Endothelial cell of umbilical vein (primary cell): ENCODE results near the gene GCDH. TPM values are rescaled to one million over a fixed set of nuclear protein-coding genes. Genes with fewer than 3 reads are reported as not detected.

Source experiments
- BruUV-seq: library from RNA; stranded (reverse); fragments of 400-500 nt; replicated peaks from 2 replicates; lab custom pipeline; 2021; lab: Mats Ljungman, UMichigan
- CTCF ChIA-PET: fragments of 300-600, 350-600 bp; sonication (Branson Sonifier 250); formaldehyde crosslinking; loops from one replicate; lab custom pipeline; 2021; ENCODE audit warnings: antibody characterized with exemption, inconsistent platforms; lab: Charles Lee
- POLR2A ChIA-PET: fragments of 300-600, 350-600 bp; sonication (Branson Sonifier 250); formaldehyde crosslinking; loops from one replicate; lab custom pipeline; 2021; ENCODE audit warnings: antibody characterized with exemption, inconsistent platforms; lab: Charles Lee
- DNase-seq: peaks from one replicate; pipeline ENCODE4 v3.0.0-alpha.2; 2011; ENCODE audit warnings: low read depth, low spot score
- FAIRE-seq: peaks from 2 replicates; lab custom pipeline; 2011; peaks lifted over from hg19 to GRCh38; lab: Jason Lieb, UNC
- H2AFZ ChIP-seq: 2 replicates; pipeline ENCODE4 v1.6.0; 2012; ENCODE audit warnings: low read depth, low read length, control low read depth, inconsistent platforms
- H3K27ac ChIP-seq: 2 replicates; pipeline ENCODE4 v1.5.1; 2011; ENCODE audit warnings: low read depth, mild to moderate bottlenecking, control low read depth, low read length, moderate library complexity; ENCODE audit not compliant: insufficient read depth
- H3K27me3 ChIP-seq, 2 experiments: 2 replicates each; pipeline versions ENCODE4 v1.6.0 to v1.6.1; 2011; ENCODE audit warnings: low read length in 2 of 2, mixed read lengths in 1 of 2; ENCODE audit not compliant: control insufficient read depth in 2 of 2, insufficient read depth in 2 of 2
- H3K36me3 ChIP-seq, 2 experiments: 2 replicates in 1 of 2; 3 replicates in 1 of 2; pipeline ENCODE4 v1.5.1; 2011; ENCODE audit warnings: low read length in 2 of 2, mild to moderate bottlenecking in 1 of 2, moderate library complexity in 1 of 2; ENCODE audit not compliant: control insufficient read depth in 2 of 2, insufficient read depth in 2 of 2; ENCODE audit errors: extremely low read depth in 1 of 2
- H3K4me1 ChIP-seq: 3 replicates; pipeline ENCODE4 v1.5.1; 2011; ENCODE audit warnings: mild to moderate bottlenecking, low read length; ENCODE audit not compliant: control insufficient read depth, insufficient read depth; ENCODE audit errors: extremely low read depth
- H3K4me2 ChIP-seq: 2 replicates; pipeline ENCODE4 v1.6.1; 2011; ENCODE audit warnings: low read length, control low read depth, mixed read lengths; ENCODE audit not compliant: insufficient read depth
- H3K4me3 ChIP-seq, 3 experiments: fragments of 200-600 bp in 1 of 3; sonication (generic), shearing (Covaris generic) in 1 of 3; replicated peaks in 1 of 3; 2 replicates each; pipeline ENCODE4 v1.5.1; 2011 to 2016; ENCODE audit warnings: control low read depth in 3 of 3, low read length in 3 of 3, mild to moderate bottlenecking in 2 of 3, inconsistent platforms in 1 of 3, low read depth in 1 of 3, moderate library complexity in 1 of 3; ENCODE audit not compliant: insufficient read depth in 1 of 3
- H3K79me2 ChIP-seq: 2 replicates; pipeline ENCODE4 v1.6.0; 2012; ENCODE audit warnings: low read length, inconsistent platforms; ENCODE audit not compliant: control insufficient read depth, insufficient read depth
- H3K9ac ChIP-seq: replicated peaks from 2 replicates; pipeline ENCODE3; 2011; ENCODE audit warnings: low read length, control low read depth; ENCODE audit not compliant: insufficient read depth; ENCODE audit errors: extremely low read depth
- H3K9me1 ChIP-seq: replicated peaks from 3 replicates; pipeline ENCODE4 v1.6.0; 2011; ENCODE audit warnings: mild to moderate bottlenecking, low read length; ENCODE audit not compliant: control insufficient read depth, insufficient read depth; ENCODE audit errors: extremely low read depth
- H3K9me3 ChIP-seq: replicated peaks from 2 replicates; pipeline ENCODE4 v1.5.1; 2012; ENCODE audit warnings: low read length, inconsistent platforms; ENCODE audit not compliant: control insufficient read depth, insufficient read depth
- H4K20me1 ChIP-seq: replicated peaks from 2 replicates; pipeline ENCODE3; 2011; ENCODE audit warnings: mild to moderate bottlenecking, low read length; ENCODE audit not compliant: control insufficient read depth, insufficient read depth; ENCODE audit errors: extremely low read depth
- EZH2 ChIP-seq: IDR thresholded peaks from 2 replicates; pipeline ENCODE4 v1.6.1; 2012; ENCODE audit warnings: borderline replicate concordance, low read depth, mild to moderate bottlenecking, moderate library complexity, low read length, inconsistent platforms; ENCODE audit not compliant: severe bottlenecking
- FOS ChIP-seq: IDR thresholded peaks from 2 replicates; pipeline ENCODE4 v1.6.1; 2011; ENCODE audit warnings: mild to moderate bottlenecking, low read length, moderate library complexity, borderline replicate concordance; ENCODE audit not compliant: insufficient read depth
- GATA2 ChIP-seq: IDR thresholded peaks from 2 replicates; pipeline ENCODE4 v1.7.0; 2011; ENCODE audit warnings: low read depth, mild to moderate bottlenecking, moderate library complexity, mixed read lengths, low read length; ENCODE audit not compliant: insufficient read length, insufficient read depth
- JUN ChIP-seq: IDR thresholded peaks from 2 replicates; pipeline ENCODE4 v1.6.1; 2011; ENCODE audit warnings: borderline replicate concordance, low read depth; ENCODE audit not compliant: insufficient read length, insufficient read depth
- MYC ChIP-seq: IDR thresholded peaks from one replicate; pipeline ENCODE4 v1.6.1; 2011; ENCODE audit warnings: mild to moderate bottlenecking, low read depth, low read length
- POLR2A ChIP-seq: IDR thresholded peaks from 2 replicates; pipeline ENCODE4 v1.6.1; 2012; ENCODE audit warnings: low read depth, mild to moderate bottlenecking, control low read depth, low read length
- POLR2AphosphoS5 ChIP-seq: IDR thresholded peaks from 2 replicates; pipeline ENCODE4 v1.6.1; 2012; ENCODE audit warnings: low read depth, mild to moderate bottlenecking, control low read depth, low read length, moderate library complexity; ENCODE audit not compliant: insufficient read depth
- dilution Hi-C: fragments of 300-500 bp; cut with MboI; formaldehyde crosslinking; loops from one replicate; pipeline ENCODE4 v1.15.0; 2019; ENCODE audit warnings: low sequenced_read_pairs; ENCODE audit not compliant: extremely low pct_ligation_motif_present
- intact Hi-C: fragments of 100-400 bp; cut with micrococcal nuclease; formaldehyde crosslinking; loops from one replicate; pipeline ENCODE4 v1.10.0; 2022
- polyA plus RNA-seq, 4 experiments: library from polyadenylated mRNA; depleted of rRNA in 3 of 4; stranded (reverse) in 3 of 4; unstranded in 1 of 4; fragments of >200 nt; gene quantifications; 2 replicates each; pipeline versions ENCODE4 v1.2.1 to v1.2.3, GENCODE V29; 2011 to 2012; ENCODE audit warnings: missing spikeins in 1 of 4
- total RNA-seq: library from RNA; stranded (reverse); gene quantifications from 2 replicates; pipeline ENCODE4 v1.2.3, GENCODE V29; 2021
- TF ChIP-seq, protein P1 (sequence below), 2 donors: IDR thresholded peaks; 1 replicate in 1 of 2; 2 replicates in 1 of 2; pipeline ENCODE4 v1.5.1; 2011; ENCODE audit warnings: low read length in 2 of 2, mild to moderate bottlenecking in 2 of 2, moderate library complexity in 2 of 2, control low read depth in 1 of 2, inconsistent platforms in 1 of 2, low read depth in 1 of 2; ENCODE audit not compliant: insufficient read depth in 1 of 2; ENCODE audit errors: extremely low read depth in 1 of 2
- TF ChIP-seq, protein P2 (sequence below): IDR thresholded peaks from 2 replicates; pipeline ENCODE4 v1.6.1; 2011; ENCODE audit not compliant: insufficient read depth, insufficient read length

GCDH gene
- total and polyA plus RNA-seq, 2 donors (not counting 3 experiments of a cell fraction or from before 2014, with no cell fraction given) = 27.3 to 35.8 TPM

DNA sequence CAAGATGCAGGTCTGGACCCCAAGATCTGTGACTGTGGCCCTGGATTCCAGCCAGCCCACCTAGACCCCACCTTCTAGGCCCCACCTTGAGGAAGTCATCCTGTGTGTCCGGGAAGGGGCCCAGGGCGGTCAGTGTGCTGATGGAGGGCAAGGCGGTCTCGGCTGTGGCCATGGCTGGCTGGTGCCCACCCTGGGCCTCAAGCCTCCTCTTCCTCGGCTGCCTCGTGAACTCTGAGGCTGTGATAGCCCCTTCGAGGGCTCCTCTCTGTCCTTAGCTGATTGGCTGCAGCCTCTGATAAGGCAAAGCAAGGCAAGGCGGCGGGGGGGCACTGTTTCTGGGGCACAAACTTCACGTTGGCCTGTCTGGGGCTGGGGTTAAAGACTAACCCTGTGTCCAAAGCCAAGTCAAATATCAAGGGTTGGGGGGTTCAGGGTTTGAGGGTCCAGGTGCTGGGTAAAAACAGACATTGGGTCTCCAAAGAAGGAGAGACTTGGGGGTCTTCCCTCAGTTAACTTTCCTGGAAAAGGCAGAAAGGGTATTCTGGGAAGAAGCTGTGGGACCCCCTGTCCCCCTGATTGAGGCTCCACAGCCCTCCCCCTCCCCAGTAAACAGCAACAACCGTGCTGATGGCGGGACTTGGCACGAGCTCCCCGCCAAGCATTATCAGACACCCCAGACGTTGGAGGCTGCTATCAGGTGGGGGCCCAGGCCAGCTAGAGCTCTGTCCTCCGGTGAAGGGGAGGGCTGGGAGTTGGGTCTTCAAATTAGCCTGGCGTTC is 3.8 kb upstream of the GCDH start, which contains the start of gene KLF1:
Gene KLF1 (minus strand): TSS at position 233 of the 779 bp plus-strand sequence. CDS start 61 bp downstream, at position 172.
- H3K79me2 ChIP-seq = no peaks in the 10 kb centered on the region
- H3K4me1 ChIP-seq = peaks cover 10% of the 10 kb centered on the region
- FAIRE-seq (no peak), DNase-seq (no peak)
- no TSS peak for BruUV-seq
- no peak within 1 kb of the TSS for H2AFZ ChIP-seq
- H3K27me3 ChIP-seq = peaks cover 12 to 22% of the 10 kb centered on the region in 2 experiments
- POLR2A ChIA-PET = no interaction called here
- intact Hi-C loops (no loop called here), dilution Hi-C loops (no loop called here)
- H3K27ac ChIP-seq = no peak within 1 kb of the TSS
- no peaks in the 10 kb centered on the region for H3K9me1 ChIP-seq
- no peak for TF ChIP-seq JUN
- TF ChIP-seq POLR2AphosphoS5 = no peak
- TF ChIP-seq GATA2 = no peak
- no peaks in the 10 kb centered on the region for H3K36me3 ChIP-seq
- no peaks in the 10 kb centered on the region for H4K20me1 ChIP-seq
- H3K9me3 ChIP-seq = no peaks in the 10 kb centered on the region
- CTCF ChIA-PET = interaction anchor here (1.6 kb wide), 1 partner anchor 78 kb away, joined by 5 read pairs; no protein-coding TSS in a partner anchor
- no peak within 1 kb of the TSS for H3K4me2 ChIP-seq
- no peak within 1 kb of the TSS for H3K9ac ChIP-seq
- H3K4me3 ChIP-seq = no peak within 1 kb of the TSS

DNA sequence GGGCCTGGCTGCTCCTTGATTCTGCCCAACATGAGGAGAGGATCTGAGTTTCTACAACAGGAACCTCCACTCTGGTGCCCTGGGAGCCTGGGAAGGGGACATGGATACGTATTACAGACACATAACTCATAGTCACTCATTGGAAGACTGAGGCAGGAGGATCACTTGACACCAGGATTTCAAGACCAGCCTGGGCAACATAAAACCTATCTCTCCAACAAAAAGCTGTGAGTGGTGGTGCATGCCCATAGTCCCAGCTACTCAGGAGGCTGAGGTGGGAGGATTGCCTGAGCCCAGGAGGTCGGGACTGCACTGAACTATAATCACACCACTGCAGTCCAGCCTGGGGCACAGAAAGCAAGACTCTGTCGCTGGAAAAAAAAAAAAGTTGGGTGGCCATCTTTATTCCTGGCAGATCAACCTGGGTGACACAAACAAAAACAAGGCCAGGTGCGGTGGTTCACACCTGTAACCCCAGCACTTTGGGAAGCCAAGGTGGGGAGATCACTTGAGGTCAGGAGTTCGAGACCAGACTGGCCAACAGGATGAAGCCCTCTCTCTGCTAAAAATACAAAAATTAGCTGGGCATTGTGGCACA is 2.9 kb upstream of the GCDH start:
- FAIRE-seq = no peak
- POLR2A ChIA-PET = no interaction called here
- CTCF ChIA-PET = interaction anchor here (1.6 kb wide), 1 partner anchor 77 kb away, joined by 5 read pairs; no protein-coding TSS in a partner anchor

More for the DNA sequence above, 2.9 kb upstream of the GCDH start:
- H3K27ac ChIP-seq = no peak overlapping the region
- no peak overlapping the region for H3K4me3 ChIP-seq
- H2AFZ ChIP-seq = no peak overlapping the region
- H3K79me2 ChIP-seq = no peaks in the 10 kb centered on the region
- dilution Hi-C loops = no loop called here
- H3K9ac ChIP-seq = no peak overlapping the region
- no peaks in the 10 kb centered on the region for H3K9me3 ChIP-seq
- DNase-seq = no peak
- H4K20me1 ChIP-seq = no peaks in the 10 kb centered on the region
- H3K9me1 ChIP-seq = no peaks in the 10 kb centered on the region
- peaks cover 12 to 22% of the 10 kb centered on the region in 2 experiments for H3K27me3 ChIP-seq
- TF ChIP-seq GATA2 (no peak), MYC (no peak), POLR2A (no peak), JUN (no peak), EZH2 (no peak), POLR2AphosphoS5 (no peak), FOS (no peak)
- TF ChIP-seq, protein P1, sequence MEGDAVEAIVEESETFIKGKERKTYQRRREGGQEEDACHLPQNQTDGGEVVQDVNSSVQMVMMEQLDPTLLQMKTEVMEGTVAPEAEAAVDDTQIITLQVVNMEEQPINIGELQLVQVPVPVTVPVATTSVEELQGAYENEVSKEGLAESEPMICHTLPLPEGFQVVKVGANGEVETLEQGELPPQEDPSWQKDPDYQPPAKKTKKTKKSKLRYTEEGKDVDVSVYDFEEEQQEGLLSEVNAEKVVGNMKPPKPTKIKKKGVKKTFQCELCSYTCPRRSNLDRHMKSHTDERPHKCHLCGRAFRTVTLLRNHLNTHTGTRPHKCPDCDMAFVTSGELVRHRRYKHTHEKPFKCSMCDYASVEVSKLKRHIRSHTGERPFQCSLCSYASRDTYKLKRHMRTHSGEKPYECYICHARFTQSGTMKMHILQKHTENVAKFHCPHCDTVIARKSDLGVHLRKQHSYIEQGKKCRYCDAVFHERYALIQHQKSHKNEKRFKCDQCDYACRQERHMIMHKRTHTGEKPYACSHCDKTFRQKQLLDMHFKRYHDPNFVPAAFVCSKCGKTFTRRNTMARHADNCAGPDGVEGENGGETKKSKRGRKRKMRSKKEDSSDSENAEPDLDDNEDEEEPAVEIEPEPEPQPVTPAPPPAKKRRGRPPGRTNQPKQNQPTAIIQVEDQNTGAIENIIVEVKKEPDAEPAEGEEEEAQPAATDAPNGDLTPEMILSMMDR (IDR thresholded peaks at IDR 0.05; ENCODE audit: extremely low read depth in 1 of 2, insufficient read depth in 1 of 2, low read depth in 1 of 2, low read length in 2 of 2) = no peak
- TF ChIP-seq, protein P2, sequence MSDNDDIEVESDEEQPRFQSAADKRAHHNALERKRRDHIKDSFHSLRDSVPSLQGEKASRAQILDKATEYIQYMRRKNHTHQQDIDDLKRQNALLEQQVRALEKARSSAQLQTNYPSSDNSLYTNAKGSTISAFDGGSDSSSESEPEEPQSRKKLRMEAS = no peak
- intact Hi-C loops = no loop called here
- H3K4me2 ChIP-seq = no peak overlapping the region
- no peaks in the 10 kb centered on the region for H3K36me3 ChIP-seq
- no TSS peak for BruUV-seq
- H3K4me1 ChIP-seq = peaks cover 10% of the 10 kb centered on the region
